Osteocyte (in vitro differentiated cells): Measurements from ENCODE around the gene CCM2. TPM values are rescaled to one million over a fixed set of nuclear protein-coding genes. Genes with fewer than 3 reads are reported as not detected.
A peak's percentile ranks its signal among the peaks of the same experiment; 100 is the strongest.

Experiments
- DNase-seq: peaks from one replicate; pipeline ENCODE4 v3.0.0; 2021; ENCODE audit warnings: mixed read lengths; ENCODE audit not compliant: unreplicated experiment; ENCODE audit errors: extremely low spot score
- H3K27ac Mint-ChIP-seq: one replicate; pipeline ENCODE4 v1.8.0; 2021; ENCODE audit warnings: mild to moderate bottlenecking, mixed read lengths; ENCODE audit not compliant: unreplicated experiment
- H3K27me3 Mint-ChIP-seq: one replicate; pipeline ENCODE4 v1.8.0; 2021; ENCODE audit warnings: mixed read lengths; ENCODE audit not compliant: unreplicated experiment
- H3K36me3 Mint-ChIP-seq: one replicate; pipeline ENCODE4 v1.8.0; 2021; ENCODE audit warnings: mixed read lengths; ENCODE audit not compliant: unreplicated experiment
- H3K4me1 Mint-ChIP-seq: one replicate; pipeline ENCODE4 v1.8.0; 2021; ENCODE audit warnings: mixed read lengths; ENCODE audit not compliant: unreplicated experiment
- H3K4me3 Mint-ChIP-seq: one replicate; pipeline ENCODE4 v1.8.0; 2021; ENCODE audit warnings: mild to moderate bottlenecking, moderate library complexity, mixed read lengths; ENCODE audit not compliant: unreplicated experiment
- H3K9me3 Mint-ChIP-seq: one replicate; pipeline ENCODE4 v1.8.0; 2021; ENCODE audit warnings: mixed read lengths; ENCODE audit not compliant: unreplicated experiment
- total RNA-seq: library from RNA; stranded (reverse); gene quantifications from 2 replicates; pipeline ENCODE4 v1.2.1, GENCODE V29; 2021
- TF ChIP-seq, protein P1 (sequence below): fragments of 200-600 bp; sonication (generic); IDR thresholded peaks from 2 replicates; pipeline ENCODE4 v1.5.0; 2021; ENCODE audit warnings: antibody characterized with exemption, mild to moderate bottlenecking, moderate library complexity

The CCM2 gene
- total RNA-seq, 1 donor from 2014 or later, result 42.3 TPM

GRCh38 chr7:45007106-45007505 is 7.1 kb downstream of the CCM2 start:
- Mint-ChIP-seq H3K9me3 (no peaks in the 10 kb centered on the region), H3K4me1 (peaks cover 9% of the 10 kb centered on the region), H3K36me3 (no peaks in the 10 kb centered on the region), H3K27me3 (no peaks in the 10 kb centered on the region), H3K4me3 (no peak overlapping the region), H3K27ac (peak overlapping the region; percentile 5)
- no peak for DNase-seq
- TF ChIP-seq, protein P1, sequence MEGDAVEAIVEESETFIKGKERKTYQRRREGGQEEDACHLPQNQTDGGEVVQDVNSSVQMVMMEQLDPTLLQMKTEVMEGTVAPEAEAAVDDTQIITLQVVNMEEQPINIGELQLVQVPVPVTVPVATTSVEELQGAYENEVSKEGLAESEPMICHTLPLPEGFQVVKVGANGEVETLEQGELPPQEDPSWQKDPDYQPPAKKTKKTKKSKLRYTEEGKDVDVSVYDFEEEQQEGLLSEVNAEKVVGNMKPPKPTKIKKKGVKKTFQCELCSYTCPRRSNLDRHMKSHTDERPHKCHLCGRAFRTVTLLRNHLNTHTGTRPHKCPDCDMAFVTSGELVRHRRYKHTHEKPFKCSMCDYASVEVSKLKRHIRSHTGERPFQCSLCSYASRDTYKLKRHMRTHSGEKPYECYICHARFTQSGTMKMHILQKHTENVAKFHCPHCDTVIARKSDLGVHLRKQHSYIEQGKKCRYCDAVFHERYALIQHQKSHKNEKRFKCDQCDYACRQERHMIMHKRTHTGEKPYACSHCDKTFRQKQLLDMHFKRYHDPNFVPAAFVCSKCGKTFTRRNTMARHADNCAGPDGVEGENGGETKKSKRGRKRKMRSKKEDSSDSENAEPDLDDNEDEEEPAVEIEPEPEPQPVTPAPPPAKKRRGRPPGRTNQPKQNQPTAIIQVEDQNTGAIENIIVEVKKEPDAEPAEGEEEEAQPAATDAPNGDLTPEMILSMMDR, result no peak

- Mint-ChIP-seq H3K4me3 (no peak overlapping the region), H3K4me1 (peaks cover 8% of the 10 kb centered on the region), H3K9me3 (no peaks in the 10 kb centered on the region), H3K27me3 (no peaks in the 10 kb centered on the region), H3K36me3 (no peaks in the 10 kb centered on the region), H3K27ac (no peak overlapping the region)
- TF ChIP-seq, protein P1, result no peak
- DNase-seq, result no peak
Observed at GRCh38 chr7:45007571-45008328, 7.7 kb downstream of the CCM2 start.

DNA sequence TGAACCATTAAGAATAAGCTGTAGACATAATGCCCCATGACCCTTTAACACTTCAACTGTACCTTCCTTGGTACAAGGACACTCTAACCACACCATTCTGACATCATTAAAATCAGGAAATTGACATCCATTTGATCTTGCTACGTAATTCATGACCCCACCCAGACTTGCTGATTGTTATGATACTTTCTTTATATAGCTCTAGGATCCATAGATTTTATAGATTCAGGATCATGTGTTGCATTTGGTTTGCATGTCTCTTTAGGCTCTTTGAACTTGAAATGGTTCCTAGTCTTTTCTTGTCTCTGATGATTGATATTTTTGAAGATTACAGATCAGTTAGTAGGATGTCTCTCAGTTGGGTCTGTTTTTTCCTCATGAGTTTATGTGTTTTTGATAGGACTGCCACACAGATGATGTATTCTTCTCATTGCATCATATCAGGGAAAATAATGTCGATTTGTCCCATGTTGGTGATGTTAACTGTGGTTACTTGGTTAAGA is 13.5 kb downstream of the CCM2 start:
- TF ChIP-seq, protein P1, result no peak
- Mint-ChIP-seq H3K36me3 (peaks cover 15% of the 10 kb centered on the region), H3K4me1 (peaks cover under 1% of the 10 kb centered on the region), H3K27me3 (no peaks in the 10 kb centered on the region), H3K4me3 (no peak overlapping the region), H3K9me3 (no peaks in the 10 kb centered on the region), H3K27ac (no peak overlapping the region)
- no peak for DNase-seq

GRCh38 chr7:45015313-45015712 is 15.3 kb downstream of the CCM2 start:
- peaks cover 1% of the 10 kb centered on the region for H3K4me1 Mint-ChIP-seq
- H3K27ac Mint-ChIP-seq, result no peak overlapping the region
- no peaks in the 10 kb centered on the region for H3K9me3 Mint-ChIP-seq
- peaks cover 15% of the 10 kb centered on the region for H3K36me3 Mint-ChIP-seq
- no peak for DNase-seq
- TF ChIP-seq, protein P1, result no peak
- H3K27me3 Mint-ChIP-seq, result no peaks in the 10 kb centered on the region
- no peak overlapping the region for H3K4me3 Mint-ChIP-seq

GRCh38 chr7:45017253-45017652 is 17.3 kb downstream of the CCM2 start:
- Mint-ChIP-seq H3K36me3 (peaks cover 17% of the 10 kb centered on the region), H3K27me3 (no peaks in the 10 kb centered on the region), H3K27ac (no peak overlapping the region), H3K4me1 (peaks cover 3% of the 10 kb centered on the region), H3K4me3 (no peak overlapping the region), H3K9me3 (no peaks in the 10 kb centered on the region)
- no peak for DNase-seq
- TF ChIP-seq, protein P1, result no peak
